GM18870 (cell line): Measurements from ENCODE around the gene BACH2.
"Not testable (repeated sequence)": the region's sequence is repeated elsewhere in the genome, so short reads cannot be mapped to it uniquely, and the experiment has no call there.

Experiments used
- ATAC-seq: cut with Tn5 transposase; IDR thresholded peaks from one replicate; pipeline ENCODE4 v1.9.1; 2021; ENCODE audit warnings: moderate library complexity; ENCODE audit not compliant: unreplicated experiment

The BACH2 gene

DNA sequence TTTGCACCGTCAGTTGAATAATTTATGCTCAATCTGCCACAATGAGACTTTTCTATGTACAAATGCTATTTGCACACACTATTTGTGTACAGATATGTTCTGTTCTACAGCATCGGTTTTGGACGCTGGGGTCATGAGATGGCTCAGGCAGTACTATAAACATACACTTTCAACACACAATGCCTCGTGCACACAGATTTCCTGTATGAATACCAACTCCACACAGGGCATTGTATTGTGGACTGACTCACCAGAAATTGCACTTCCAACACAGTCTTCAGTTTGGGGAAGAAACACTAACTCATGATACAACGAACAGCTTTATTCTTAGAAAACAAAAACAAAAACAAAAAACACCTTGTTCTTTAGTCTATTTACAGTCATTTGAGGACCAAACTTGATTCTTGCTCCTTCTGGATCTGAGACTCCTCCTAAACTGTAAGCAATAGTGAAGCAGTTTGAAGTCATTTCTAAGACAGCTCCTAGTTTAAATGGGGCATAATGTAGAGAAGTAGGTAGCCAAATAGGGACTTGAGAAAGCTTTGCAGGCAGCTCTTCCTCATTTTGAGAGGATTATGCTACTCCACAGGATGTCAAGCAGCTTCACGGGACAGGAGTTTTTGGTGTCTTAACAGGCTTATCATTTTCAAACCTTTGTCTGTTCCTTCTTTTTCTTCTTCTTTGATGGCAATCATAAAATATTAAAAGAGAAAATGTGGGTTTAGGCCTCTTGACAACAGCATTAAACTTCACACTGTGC lies 368.7 kb downstream of the BACH2 start:
- ATAC-seq = no peak

DNA sequence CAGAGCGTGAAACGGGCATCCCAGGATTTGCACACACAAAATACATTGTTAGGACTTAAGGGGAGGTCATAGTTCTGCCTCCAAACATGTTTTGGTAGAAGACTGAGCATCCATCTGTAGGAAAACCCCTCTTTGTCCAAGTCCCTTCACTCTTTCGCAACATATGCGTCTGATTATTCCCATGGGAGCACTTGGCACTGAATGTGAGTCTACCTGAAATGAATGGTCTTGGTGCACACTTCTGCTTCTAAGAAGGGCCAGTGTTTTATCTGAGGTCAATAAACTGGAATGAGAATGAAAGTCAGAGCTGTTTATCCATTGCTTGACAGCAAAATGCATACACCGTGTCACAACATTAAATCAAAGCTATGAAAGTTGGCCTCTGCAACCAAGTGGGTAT lies 369.4 kb downstream of the BACH2 start:
- no peak for ATAC-seq

DNA sequence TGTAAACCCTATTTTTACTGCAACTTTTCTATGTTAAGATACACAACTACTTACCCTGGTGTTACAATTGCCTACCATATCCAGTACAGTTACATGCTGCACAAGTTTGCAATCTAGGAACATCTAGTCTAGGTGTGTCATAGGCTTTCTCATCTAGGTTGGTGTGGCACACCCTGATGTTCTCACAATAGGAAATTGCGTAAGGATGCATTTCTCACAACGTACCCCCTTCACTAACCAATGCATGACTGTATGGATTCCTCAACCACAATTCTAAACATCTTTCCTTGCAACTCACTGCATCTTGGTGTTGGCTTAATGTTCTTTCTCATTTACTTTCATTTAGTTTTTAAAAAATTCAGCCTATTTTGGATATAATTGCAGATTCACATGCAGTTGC lies 370.8 kb downstream of the BACH2 start:
- ATAC-seq = no peak

DNA sequence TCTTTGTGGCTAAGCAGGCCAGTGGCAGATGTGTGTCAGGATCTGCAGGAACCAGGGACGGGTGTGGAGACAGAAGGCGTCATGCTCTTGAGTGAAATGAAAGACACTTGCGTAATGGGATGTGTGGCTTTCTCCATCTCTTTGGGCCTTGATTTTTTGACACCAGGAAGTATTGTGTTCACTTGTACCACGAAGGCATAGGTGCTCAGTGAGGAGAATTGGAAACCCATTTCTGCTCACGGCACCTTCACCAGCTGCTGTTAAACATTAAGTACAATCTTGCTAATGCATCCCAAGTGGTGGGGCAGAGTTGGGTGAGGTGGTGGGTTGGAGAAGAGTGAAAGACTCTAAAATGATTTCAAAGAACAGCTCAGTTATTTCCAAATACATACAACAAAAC lies 372.4 kb downstream of the BACH2 start:
- ATAC-seq = no peak

DNA sequence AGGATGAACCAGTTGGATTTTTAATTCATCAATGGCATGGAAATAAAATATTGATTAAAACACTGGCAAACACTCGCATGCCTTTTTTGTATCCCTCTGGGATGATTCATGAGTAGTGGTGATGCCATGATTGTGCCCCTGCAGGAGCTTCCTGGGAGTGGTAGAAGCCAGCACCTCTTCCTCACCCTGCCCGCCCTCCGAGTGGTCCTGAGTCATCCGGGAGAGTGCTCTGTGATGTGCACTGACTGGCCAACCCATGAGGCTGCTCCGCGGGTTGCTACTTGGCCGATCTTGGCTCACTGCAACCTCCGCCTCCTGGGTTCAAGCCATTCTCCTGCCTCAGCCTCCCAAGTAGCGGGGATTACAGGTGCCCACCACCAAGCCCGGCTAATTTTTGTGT lies 375.0 kb downstream of the BACH2 start:
- ATAC-seq = no peak

DNA sequence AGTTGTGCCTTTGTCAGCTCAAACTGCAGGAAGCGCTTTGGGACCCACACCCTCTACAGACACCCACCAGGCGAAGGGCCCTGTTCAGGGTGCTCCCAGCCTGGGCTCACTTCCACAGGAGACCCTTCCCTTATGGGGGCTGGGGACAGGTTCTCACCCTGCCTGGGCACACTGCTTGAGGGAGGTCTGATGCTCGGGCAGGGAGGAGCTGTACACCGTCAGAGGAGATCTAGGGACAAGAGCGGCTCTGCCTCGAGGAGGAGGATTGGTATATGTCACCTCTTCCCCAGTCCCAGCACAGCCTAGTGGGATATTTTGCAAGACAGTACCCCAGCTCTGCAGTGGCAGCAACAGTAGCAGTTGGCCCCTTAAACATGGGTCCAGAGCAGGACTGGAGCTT lies 375.4 kb downstream of the BACH2 start:
- ATAC-seq = no peak

DNA sequence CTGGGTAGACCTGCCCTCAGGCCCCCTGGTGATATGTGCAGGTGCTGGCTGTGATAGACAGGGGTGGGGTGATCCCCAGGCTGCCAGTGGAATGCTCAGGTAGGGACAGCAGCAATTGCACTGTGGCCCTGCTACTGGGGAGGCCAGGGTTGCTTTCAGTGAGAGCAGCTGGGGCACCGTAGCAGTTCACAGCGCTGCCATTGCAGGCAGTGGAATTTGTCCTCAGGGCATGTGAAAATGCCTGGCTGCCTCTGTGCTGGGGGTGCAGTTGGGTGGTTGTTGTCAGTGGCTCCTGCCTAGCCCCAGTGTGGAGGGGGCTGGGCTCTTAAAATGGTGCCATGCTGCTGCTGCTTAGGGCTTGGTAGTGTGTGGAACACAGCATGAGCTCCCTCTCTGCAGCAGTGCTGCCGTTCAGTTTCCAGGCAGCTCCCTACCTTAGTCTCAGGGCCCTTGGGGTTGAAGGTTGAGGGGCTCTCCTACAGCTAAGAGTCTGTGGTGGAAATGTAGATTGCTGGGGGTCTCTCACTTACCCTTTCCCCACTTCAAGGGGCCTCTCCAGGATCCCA lies 378.8 kb downstream of the BACH2 start:
- ATAC-seq = no peak

DNA sequence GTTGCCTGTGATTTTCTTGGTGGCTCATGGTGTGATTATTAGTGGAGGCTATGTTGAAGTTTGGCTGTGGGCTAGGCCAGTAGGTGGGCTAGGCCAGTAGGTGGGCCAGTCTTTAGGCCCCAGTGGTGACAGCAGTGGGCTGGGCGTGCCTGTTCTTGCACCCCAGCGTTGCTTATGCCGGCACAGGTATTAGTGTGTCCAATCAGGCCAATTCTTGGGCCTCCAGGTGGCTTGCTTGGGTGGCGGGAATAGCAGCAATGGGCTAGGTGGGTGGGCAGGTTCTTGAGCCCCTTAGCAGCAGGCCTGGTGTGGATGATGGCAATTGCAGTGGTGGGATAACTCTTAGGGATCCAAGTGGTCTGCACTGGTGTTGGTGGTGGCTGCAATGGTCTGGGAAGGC lies 379.4 kb downstream of the BACH2 start:
- ATAC-seq = no peak

DNA sequence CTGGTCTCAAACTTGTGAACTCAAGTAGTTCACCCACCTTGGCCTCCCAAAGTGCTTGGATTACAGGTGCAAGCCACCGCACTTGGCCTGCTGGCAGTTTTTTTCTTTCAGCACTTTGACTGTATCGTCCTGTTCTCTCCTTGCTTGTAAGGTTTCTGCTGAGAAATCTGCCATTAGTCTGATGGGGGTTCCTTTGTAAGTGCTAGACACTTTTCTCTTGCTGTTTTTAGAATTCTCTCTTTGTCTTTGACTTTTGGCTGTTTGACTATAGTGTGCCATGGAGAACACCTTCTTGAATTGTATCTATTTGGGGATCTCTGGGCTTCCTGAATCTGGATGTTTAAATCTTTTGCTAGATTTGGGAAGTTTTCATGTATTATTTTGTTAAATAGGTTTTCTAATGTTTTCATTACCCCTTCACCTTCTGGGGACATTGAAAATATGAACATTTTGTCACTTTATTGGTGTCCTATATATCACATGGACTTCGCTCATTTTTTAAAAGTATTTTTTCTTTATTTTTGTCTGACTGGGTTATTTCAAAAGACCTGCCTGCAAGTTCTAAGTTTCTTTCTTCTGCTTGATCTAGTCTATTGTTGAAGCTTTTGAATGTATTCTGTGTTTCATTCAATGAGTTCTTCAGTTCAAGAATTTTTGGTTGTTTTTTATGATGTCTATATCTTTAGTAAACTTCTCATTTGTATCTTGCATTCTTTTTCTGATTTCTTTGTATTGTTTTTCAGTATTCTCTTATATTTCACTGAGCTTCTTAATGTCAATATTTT lies 380.3 kb downstream of the BACH2 start:
- no peak for ATAC-seq

DNA sequence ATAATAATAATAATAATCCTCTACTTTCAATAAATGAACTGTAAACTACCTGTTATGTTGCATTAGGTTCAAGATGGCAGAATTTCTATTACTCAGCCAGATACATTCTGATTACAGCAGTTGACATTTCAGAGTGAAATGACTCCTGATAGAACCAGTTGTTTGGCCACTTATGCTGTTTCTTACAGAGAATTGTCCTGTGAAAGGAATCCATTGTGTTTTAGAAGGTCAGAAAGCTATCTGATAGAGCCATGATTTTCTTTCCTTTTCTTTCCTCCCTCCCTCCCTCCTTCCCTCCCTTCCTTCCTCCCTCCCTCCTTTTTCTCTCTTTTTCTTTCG lies 385.8 kb downstream of the BACH2 start:
- ATAC-seq = no peak

DNA sequence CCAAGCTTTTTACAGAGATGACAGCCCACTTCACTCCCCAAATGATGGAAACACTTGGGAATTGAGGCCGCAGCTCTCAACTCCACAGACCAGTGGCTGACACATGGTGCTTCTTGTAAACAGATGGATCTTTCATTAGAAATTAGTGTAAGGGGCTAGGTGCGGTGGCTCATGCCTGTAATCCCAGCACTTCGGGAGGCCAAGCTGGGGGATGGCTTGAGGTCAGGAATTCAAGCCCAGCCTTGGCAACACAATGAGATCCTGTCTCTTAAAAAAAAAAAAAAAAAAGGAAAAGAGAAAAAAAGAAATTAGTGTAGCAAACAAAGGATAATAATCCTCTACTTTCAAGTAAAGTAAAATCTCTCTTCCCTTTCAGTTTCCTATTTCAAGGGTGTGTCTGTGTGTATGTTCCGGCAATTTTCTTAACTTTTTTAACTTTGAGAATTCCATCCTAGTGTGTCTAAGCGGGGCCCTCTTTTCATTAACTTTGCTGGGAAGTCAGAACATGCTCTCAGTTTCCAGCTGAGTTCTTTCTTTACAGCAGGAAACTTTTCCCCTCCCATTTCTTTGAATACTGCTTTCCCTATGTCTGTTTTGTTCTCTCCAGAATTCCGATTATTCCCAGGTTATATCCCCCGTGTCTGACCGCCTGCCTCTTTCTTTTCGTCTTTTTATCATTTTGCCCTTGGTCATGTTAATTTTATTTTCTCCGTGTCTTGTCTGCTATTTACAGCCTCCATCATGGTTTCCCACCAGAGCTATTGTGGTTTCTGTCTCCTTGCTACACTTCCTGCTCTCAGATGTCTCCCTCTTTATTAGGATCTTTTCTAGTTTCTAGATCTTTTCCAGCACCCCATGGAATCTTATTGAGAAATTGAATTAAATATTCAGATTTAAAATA lies 386.4 kb downstream of the BACH2 start:
- not testable (repeated sequence) for ATAC-seq

DNA sequence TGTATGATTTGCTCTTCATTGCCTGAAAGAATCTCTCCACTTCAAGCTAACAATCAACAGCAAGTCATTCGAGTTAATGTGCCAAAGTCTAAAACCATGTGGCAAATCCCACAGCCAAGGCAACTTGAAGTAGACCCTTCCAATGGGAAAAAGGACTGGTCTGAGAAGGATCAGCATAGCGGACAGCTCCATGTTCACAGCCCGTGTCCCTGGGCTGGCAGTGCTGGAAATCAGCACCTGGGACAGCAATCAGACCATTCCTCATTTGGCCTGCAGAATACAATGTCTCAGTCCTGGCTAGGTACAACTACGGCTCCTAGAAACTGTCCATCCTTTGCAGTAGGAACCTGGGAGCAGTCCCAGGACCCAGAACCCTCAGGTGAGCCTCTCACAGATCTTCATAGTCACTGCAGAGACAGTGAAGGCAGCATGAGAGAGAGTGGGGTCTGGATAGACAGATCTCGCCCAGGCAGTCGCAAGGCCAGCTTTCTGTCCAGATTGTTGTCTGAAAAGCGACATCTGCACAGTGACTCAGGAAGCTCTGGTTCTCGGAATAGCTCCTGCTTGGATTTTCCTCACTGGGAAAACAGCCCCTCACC lies 401.3 kb downstream of the BACH2 start:
- no peak for ATAC-seq

DNA sequence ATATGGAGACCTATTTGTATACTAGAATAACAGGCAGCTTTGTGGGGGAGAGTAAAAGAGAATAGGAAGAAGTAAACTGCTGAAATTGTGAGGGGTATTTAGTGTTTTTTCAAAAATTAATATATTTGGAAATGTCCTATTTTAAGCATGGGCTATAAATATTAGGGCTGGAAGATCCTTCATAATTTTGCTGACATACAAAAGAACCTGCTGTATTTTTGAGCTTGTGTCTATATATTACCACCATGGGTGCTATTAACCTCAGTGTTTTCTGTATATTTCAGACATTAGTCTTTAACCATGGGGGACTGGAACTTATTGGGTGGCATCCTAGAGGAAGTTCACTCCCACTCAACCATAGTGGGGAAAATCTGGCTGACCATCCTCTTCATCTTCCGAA lies 402.5 kb downstream of the BACH2 start, which contains the start of gene GJA10:
Gene GJA10 (plus strand): TSS at position 301 of the 400 bp plus-strand sequence. CDS start 0 bp downstream, at position 301.
- ATAC-seq = no peak

DNA sequence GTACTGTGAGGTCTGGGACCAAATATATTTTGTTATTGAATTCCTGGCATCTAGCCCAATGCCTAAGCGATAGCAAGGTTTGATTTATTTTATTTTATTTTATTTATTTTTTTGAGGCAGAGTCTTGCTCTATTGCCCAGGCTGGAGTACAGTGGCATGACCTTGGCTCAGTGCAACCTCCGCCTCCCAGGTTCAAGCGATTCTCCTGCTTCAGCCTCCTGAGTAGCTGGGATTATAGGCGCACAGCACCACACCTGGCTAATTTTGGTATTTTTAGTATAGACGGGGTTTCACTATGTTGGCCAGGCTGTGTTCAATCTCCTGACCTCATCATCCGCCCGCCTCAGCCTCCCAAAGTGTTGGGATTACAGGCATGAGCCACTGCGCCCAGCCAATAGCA lies 404.1 kb downstream of the BACH2 start:
- not testable (repeated sequence) for ATAC-seq

DNA sequence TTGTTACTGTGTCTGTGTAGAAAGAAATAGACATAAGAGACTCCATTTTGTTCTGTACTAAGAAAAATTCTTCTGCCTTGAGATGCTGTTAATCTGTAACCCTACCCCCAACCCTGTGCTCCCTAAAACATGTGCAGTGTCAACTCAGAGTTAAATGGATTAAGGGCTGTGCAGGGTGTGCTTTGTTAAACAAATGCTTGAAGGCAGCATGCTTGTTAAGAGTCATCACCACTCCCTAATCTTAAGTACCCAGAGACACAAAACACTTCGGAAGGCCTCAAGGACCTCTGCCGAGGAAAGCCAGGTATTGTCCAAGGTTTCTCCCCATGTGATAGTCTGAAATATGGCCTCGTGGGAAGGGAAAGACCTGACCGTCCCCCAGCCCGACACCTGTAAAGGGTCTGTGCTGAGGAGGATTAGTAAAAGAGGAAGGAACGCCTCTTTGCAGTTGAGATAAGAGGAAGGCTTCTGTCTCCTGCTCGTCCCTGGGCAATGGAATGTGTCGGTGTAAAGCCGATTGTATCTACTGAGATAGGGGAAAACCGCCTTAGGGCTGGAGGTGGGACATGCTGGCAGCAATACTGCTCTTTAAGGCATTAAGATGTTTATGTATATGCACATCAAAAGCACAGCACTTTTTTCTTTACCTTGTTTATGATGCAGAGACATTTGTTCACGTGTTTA lies 405.7 kb downstream of the BACH2 start:
- not testable (repeated sequence) for ATAC-seq

DNA sequence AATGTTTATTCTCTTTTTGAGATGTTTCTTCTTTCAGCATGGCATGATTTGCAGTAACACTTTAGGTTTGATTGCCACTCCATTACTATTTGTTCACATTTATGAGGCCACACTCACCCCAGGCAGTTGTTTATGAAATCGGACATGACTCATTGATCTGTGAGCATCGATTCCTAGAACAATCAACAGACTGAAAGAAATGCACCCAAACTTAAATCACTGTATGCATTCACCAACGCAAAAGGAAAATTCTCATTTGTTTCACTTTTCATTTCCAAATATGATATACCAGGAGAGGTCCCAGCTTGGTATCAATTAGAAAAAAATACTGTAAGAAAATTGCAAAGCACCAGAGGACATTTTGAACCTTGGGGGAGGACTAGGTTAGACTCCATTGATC lies 407.8 kb downstream of the BACH2 start:
- ATAC-seq = no peak

DNA sequence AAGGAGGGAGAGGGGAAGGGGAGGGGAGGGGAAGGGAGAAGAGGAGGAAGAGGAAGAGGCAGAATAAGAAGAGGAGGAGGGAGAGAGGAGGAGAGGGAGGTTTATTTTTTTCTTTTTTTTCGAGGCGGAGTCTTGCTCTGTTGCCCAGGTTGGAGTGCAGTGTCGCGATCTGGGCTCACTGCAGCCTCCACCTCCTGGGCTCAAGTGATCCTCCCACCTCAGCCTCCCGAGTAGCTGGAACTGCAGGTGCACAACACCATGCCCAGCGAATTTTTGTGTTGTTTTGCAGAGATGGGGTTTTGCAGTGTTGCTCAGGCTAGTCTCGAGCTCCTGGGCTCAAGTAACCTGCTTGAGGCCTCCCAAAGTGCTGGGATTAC lies 408.5 kb downstream of the BACH2 start:
- no peak for ATAC-seq

DNA sequence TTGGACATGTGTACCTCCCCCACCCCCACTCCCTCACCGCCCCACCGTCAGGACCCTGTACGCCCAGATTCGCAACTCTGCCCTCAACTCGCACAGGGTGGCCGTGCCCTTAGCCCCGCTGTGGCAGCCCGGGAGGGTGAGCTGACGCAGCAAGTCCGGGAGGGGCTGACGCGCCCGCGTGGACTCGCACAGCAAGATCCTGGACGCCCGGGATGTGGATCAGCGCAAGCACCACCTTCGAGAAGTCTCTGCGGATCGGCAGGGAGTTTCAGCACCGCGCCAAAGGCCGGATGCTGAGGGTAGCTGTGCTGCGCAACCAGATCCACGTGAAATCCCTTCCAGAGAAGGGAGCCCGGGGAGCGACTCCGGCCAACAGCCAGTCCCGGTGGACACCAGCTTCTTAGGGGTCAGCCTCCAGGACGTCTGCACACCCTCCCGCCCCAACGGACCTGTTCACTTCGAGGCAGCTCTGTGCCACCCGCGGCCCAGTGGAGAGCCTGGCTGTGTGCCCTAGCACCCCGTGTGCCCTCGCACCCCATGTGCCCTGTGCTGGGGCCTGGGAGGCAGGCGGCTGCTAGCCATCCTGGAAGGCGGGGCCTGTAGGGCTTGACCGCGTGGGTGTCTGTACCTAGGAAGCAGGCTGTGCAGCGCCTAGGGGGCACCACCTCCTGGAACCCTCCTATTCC lies 409.0 kb downstream of the BACH2 start:
- ATAC-seq = no peak

DNA sequence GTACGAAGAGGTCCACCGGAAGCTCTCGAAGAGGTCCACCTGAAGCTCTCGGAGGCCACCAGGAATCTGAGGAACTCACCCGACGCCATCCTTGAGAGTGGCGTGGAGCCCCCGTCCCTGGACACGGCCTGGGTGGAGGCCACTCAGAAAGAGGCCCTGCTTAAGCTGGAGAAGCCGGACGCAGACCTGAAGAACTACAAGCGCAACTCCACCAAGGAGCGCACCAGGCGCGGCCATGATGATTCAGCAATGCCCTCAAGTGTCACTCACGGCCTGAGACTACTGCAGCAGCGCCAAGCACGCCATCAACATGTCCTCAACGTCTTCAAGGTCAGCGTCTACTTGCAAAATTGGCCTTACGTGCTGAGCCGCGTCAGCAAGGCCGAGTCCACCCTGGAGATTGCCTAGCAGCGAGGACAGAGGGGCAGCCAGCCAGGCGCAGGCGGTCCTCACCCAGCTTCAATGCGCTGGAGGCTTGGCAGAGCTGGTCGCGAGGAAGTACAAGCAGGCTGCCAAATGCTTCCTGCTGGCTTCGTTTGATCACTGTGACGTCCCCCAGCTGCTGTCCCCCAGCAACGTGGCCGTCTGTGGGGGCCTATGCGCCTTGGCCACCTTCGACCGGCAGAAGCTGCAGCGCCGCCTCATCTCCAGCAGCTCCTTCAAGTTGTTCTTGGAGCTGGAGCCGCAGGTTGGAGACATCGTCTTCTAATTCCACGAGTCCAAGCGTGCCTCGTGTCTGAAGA lies 410.1 kb downstream of the BACH2 start:
- no peak for ATAC-seq
